B cell (primary cell): Measurements from ENCODE around the gene KCNJ5.

Experiments
- EZH2 ChIP-seq: IDR thresholded peaks from 2 replicates; pipeline ENCODE4 v1.6.1; 2012; ENCODE audit warnings: borderline replicate concordance, low read depth, mild to moderate bottlenecking, moderate library complexity, low read length; ENCODE audit not compliant: insufficient read depth, poor library complexity, severe bottlenecking
- TF ChIP-seq, protein P1 (sequence below): fragments of 200-600 bp; IDR thresholded peaks from one replicate; pipeline ENCODE4 v1.8.0; 2022; ENCODE audit warnings: antibody characterized with exemption, mild to moderate bottlenecking

DNA sequence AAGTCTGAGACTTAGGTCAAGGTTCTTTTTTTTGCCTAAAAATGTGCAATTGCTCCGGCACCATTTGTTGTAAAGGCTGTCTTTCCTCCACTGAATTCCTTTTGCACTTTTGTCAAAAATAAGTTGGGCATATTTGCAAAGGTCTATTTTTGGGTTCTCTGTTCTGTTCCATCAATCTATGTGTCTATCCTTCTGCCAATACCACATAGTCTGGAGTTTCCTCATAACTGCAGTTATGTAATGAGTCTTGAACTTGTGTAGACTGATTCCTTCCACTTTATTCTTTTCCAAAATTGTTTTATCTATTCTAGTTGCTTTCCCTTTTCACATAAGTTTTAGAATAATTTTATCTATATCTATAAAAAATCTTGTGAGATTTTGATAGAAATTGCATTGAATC, 6.7 kb downstream of the KCNJ5 start:
- TF ChIP-seq, protein P1, sequence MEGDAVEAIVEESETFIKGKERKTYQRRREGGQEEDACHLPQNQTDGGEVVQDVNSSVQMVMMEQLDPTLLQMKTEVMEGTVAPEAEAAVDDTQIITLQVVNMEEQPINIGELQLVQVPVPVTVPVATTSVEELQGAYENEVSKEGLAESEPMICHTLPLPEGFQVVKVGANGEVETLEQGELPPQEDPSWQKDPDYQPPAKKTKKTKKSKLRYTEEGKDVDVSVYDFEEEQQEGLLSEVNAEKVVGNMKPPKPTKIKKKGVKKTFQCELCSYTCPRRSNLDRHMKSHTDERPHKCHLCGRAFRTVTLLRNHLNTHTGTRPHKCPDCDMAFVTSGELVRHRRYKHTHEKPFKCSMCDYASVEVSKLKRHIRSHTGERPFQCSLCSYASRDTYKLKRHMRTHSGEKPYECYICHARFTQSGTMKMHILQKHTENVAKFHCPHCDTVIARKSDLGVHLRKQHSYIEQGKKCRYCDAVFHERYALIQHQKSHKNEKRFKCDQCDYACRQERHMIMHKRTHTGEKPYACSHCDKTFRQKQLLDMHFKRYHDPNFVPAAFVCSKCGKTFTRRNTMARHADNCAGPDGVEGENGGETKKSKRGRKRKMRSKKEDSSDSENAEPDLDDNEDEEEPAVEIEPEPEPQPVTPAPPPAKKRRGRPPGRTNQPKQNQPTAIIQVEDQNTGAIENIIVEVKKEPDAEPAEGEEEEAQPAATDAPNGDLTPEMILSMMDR: no peak
- no peak for TF ChIP-seq EZH2
